K562 (cell line): ENCODE results near the gene HADHA. TPM values are rescaled to one million over a fixed set of nuclear protein-coding genes. Genes with fewer than 3 reads are reported as not detected.

Source experiments
- ATAC-seq: fragments of 200-7000 bp; cut with Tn5 transposase; 3 replicates; pipeline ENCODE4 v1.9.1; 2020; ENCODE audit warnings: moderate library complexity
- BruUV-seq: library from RNA; stranded (reverse); fragments of 400-500 nt; replicated peaks from 2 replicates; lab custom pipeline; 2021; lab: Mats Ljungman, UMichigan
- CTCF ChIA-PET: fragments of 300-600 bp; formaldehyde crosslinking; extraction: SDS; loops from one replicate; lab custom pipeline; 2021; ENCODE audit warnings: low intra/inter-chr PET ratio; lab: Yijun Ruan, JAX
- POLR2A ChIA-PET: fragments of 300-600, 350-650 bp; sonication (Branson Sonifier 250); formaldehyde crosslinking; extraction: SDS; loops from one replicate; lab custom pipeline; 2021; ENCODE audit warnings: antibody characterized with exemption, inconsistent platforms; lab: Yijun Ruan, JAX
- DNase-seq, 4 experiments: peaks; one replicate each; pipeline versions ENCODE4 v3.0.0 to v3.0.0-alpha.2; 2011 to 2018; ENCODE audit warnings: low spot score in 3 of 4, mixed read lengths in 3 of 4; ENCODE audit errors: extremely low read depth in 1 of 4
- FAIRE-seq: peaks from 2 replicates; lab custom pipeline; 2011; peaks lifted over from hg19 to GRCh38; lab: Jason Lieb, UNC
- H2AFZ ChIP-seq: 2 replicates; pipeline ENCODE4 v1.6.0; 2011; ENCODE audit warnings: low read depth, low read length, control low read depth, inconsistent platforms
- H3K27ac ChIP-seq: fragments of 200-600 bp; 3 replicates; pipeline ENCODE4 v1.8.0; 2011; ENCODE audit warnings: low read depth, mild to moderate bottlenecking, control low read depth, inconsistent platforms, low read length, moderate library complexity, mixed read lengths; ENCODE audit errors: extremely low read depth
- H3K27me3 ChIP-seq, 2 experiments: fragments of 300-600 bp in 1 of 2; 2 replicates in 1 of 2; 3 replicates in 1 of 2; pipeline versions ENCODE4 v1.6.0 to v1.8.0; 2011; ENCODE audit warnings: inconsistent platforms in 2 of 2, low read length in 2 of 2, mild to moderate bottlenecking in 1 of 2, mixed read lengths in 1 of 2, moderate library complexity in 1 of 2; ENCODE audit not compliant: control insufficient read depth in 2 of 2, insufficient read depth in 2 of 2
- H3K36me3 ChIP-seq: fragments of 300-600 bp; 3 replicates; pipeline ENCODE4 v1.8.0; 2011; ENCODE audit warnings: mild to moderate bottlenecking, low read length, inconsistent platforms; ENCODE audit not compliant: control insufficient read depth, insufficient read depth
- H3K4me1 ChIP-seq, 2 experiments: fragments of 200-600 bp in 1 of 2; replicated peaks in 1 of 2; 2 replicates in 1 of 2; 3 replicates in 1 of 2; pipeline versions ENCODE4 v1.5.1 to v1.8.0; 2011; ENCODE audit warnings: inconsistent platforms in 2 of 2, low read length in 2 of 2, mild to moderate bottlenecking in 1 of 2, mixed read lengths in 1 of 2, moderate library complexity in 1 of 2; ENCODE audit not compliant: control insufficient read depth in 2 of 2, insufficient read depth in 2 of 2
- H3K4me2 ChIP-seq: 2 replicates; pipeline ENCODE4 v1.6.1; 2011; ENCODE audit warnings: low read length, control low read depth, inconsistent platforms, mixed read lengths; ENCODE audit not compliant: insufficient read depth
- H3K4me3 ChIP-seq: fragments of 200-600 bp; sonication (generic), shearing (Covaris generic); 2 replicates; pipeline ENCODE4 v1.5.1; 2016; ENCODE audit warnings: control low read depth, inconsistent platforms
- H3K79me2 ChIP-seq: fragments of 200-600 bp; 3 replicates; pipeline ENCODE4 v1.8.0; 2011; ENCODE audit warnings: low read length, inconsistent platforms; ENCODE audit not compliant: control insufficient read depth, insufficient read depth
- H3K9ac ChIP-seq, 2 experiments: 2 replicates each; pipeline versions ENCODE4 v1.6.0 to v1.6.1; 2011; ENCODE audit warnings: low read depth in 2 of 2, low read length in 2 of 2, control low read depth in 1 of 2, inconsistent platforms in 1 of 2, mild to moderate bottlenecking in 1 of 2, mixed read lengths in 1 of 2; ENCODE audit not compliant: insufficient read depth in 1 of 2
- H3K9me1 ChIP-seq: one replicate; pipeline ENCODE4 v1.6.0; 2011; ENCODE audit warnings: inconsistent platforms, mild to moderate bottlenecking, low read length, moderate library complexity; ENCODE audit not compliant: control insufficient read depth, insufficient read depth
- H3K9me3 ChIP-seq: replicated peaks from 2 replicates; pipeline ENCODE4 v1.5.1; 2011; ENCODE audit warnings: low read depth, low read length, inconsistent platforms; ENCODE audit not compliant: control insufficient read depth, insufficient read depth
- H4K20me1 ChIP-seq: replicated peaks from 2 replicates; pipeline ENCODE4 v1.6.1; 2011; ENCODE audit warnings: low read length, inconsistent platforms, mixed read lengths; ENCODE audit not compliant: control insufficient read depth, insufficient read depth
- CEBPB ChIP-seq: fragments of 450-650 bp; IDR thresholded peaks from 2 replicates; pipeline ENCODE4 v1.6.1; 2016; ENCODE audit warnings: missing genetic modification characterization, missing compliant biosample characterization
- CEBPG ChIP-seq, 3 experiments: fragments of 200-800 bp in 1 of 3; sonication (Bioruptor generic) in 1 of 3; sonication (generic) in 1 of 3; formaldehyde crosslinking in 1 of 3; IDR thresholded peaks in 2 of 3; conservative IDR thresholded peaks in 1 of 3; 2 replicates each; pipeline versions ENCODE4 v1.6.1 to v1.8.0; 2016 to 2022; ENCODE audit warnings: missing compliant biosample characterization in 2 of 3, missing genetic modification characterization in 2 of 3, mild to moderate bottlenecking in 1 of 3, missing genetic modification reagents in 1 of 3
- ETV1 ChIP-seq: fragments of 450-650 bp; conservative IDR thresholded peaks from 2 replicates; pipeline ENCODE4 v1.6.1; 2016; ENCODE audit warnings: missing genetic modification characterization, control low read depth, low read depth, missing compliant biosample characterization
- MEIS2 ChIP-seq: fragments of 450-650 bp; IDR thresholded peaks from 2 replicates; pipeline ENCODE4 v1.6.1; 2014; ENCODE audit warnings: mild to moderate bottlenecking; ENCODE audit not compliant: partially characterized antibody
- PBX2 ChIP-seq, 2 experiments: IDR thresholded peaks in 1 of 2; conservative IDR thresholded peaks in 1 of 2; 2 replicates each; pipeline ENCODE4 v1.6.1; 2016; ENCODE audit warnings: low read depth in 2 of 2, mild to moderate bottlenecking in 1 of 2, missing compliant biosample characterization in 1 of 2, missing genetic modification characterization in 1 of 2, moderate library complexity in 1 of 2
- WGBS: fragments of 100-300 bp; shearing (Covaris generic); methylation state at CpG from one replicate; pipeline ENCODE4 v1.1.6; 2016; ENCODE audit warnings: low coverage, mixed read lengths; ENCODE audit not compliant: insufficient coverage; ENCODE audit errors: missing lambda C conversion rate; 5-methylcytosine and 5-hydroxymethylcytosine counted together
- in situ Hi-C: fragments of 300-500 bp; cut with MboI; formaldehyde crosslinking; loops from 4 replicates; pipeline ENCODE4 v1.15.0; 2018; ENCODE audit warnings: inconsistent platforms, mixed read lengths
- intact Hi-C: fragments of 100-400 bp; cut with micrococcal nuclease; formaldehyde crosslinking; loops from 2 replicates; pipeline ENCODE4 v1.14.2; 2022
- polyA plus RNA-seq, 8 experiments: library from polyadenylated mRNA; depleted of rRNA in 4 of 8; stranded (reverse) in 5 of 8; unstranded in 3 of 8; fragments of >200 nt; fragmentation: Nextera tagmentation in 2 of 8; fragmentation: Illumina TruSeq in 1 of 8; extraction: Ambion mirVana in 2 of 8; extraction: Trizol in 1 of 8; gene quantifications; 2 replicates each; pipeline versions ENCODE4 v1.2.1 to v1.2.3, GENCODE V29; 2011 to 2014; ENCODE audit warnings: inconsistent platforms in 1 of 8, missing spikeins in 1 of 8
- total RNA-seq, 7 experiments: library from RNA; depleted of rRNA in 6 of 7; stranded (reverse); fragments of >200 nt in 6 of 7; fragmentation: Illumina TruSeq in 2 of 7; extraction: Trizol in 2 of 7; gene quantifications; 2 replicates each; pipeline versions ENCODE4 v1.2.1 to v1.2.3, GENCODE V29; 2011 to 2021; ENCODE audit warnings: low replicate concordance in 1 of 7
- TF ChIP-seq, protein P1 (sequence below), 2 experiments: fragments of 200-800 bp in 1 of 2; sonication (Bioruptor generic) in 1 of 2; sonication (generic) in 1 of 2; formaldehyde crosslinking in 1 of 2; IDR thresholded peaks in 1 of 2; conservative IDR thresholded peaks in 1 of 2; 2 replicates each; pipeline versions ENCODE4 v1.5.0 to v1.6.1; 2016 to 2020; ENCODE audit warnings: missing compliant biosample characterization in 1 of 2, missing genetic modification characterization in 1 of 2, missing genetic modification reagents in 1 of 2

HADHA gene
- total and polyA plus RNA-seq, 9 of the 15 experiments (the other 6 are each of a cell fraction or from before 2014, with no cell fraction given), result 145 to 326 (median 202) TPM

DNA sequence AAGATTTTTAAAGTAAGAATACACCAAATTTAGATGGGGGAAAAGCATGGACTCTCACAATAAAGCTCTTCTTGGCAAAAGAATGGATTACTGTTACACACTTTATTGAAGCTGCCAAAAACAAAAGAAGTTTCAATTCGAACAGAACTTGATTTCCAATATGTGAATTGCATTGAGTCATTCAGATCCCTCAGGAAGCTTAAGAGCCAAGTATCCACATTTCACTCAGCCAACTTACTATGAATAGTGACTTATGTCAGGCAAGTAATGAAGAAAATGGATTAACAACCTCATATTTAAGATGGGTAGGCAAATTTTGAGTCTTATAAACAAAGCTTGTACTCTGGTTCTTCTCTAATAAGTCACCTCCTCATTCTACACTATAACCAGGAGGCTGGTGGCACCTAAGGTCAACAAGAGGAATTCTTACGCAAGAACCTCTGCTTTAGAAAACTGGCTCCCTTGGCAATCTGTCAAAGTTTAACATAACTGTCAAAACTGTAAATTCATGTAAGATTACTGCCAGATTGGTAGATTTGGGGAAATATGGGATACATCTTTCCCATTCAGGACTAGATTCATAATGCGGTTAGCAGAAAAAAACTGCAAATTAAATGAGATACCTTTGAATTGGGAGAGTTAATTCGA lies 6.0 kb downstream of the HADHA start:
- BruUV-seq, result no TSS peak
- Histone ChIP-seq H3K9me3 (no peaks in the 10 kb centered on the region), H4K20me1 (no peaks in the 10 kb centered on the region; the same call in 1 of the 2 replicates), H3K4me3 (no peak overlapping the region), H3K79me2 (peaks cover 54% of the 10 kb centered on the region), H2AFZ (no peak overlapping the region), H3K27me3 (no peaks in the 10 kb centered on the region), H3K9me1 (no peaks in the 10 kb centered on the region), H3K4me2 (no peak overlapping the region), H3K36me3 (peaks cover 68% of the 10 kb centered on the region), H3K27ac (no peak overlapping the region), H3K4me1 (peaks cover 9 to 10% of the 10 kb centered on the region in 2 experiments; a peak in 3 of 5 replicates), H3K9ac (no peak overlapping the region)
- FAIRE-seq, result no peak
- WGBS, result 79% methylated on average over 4 of the region's 4 CpGs
- ATAC-seq, result no peak
- ChIA-PET CTCF (no interaction called here), POLR2A (interaction anchor here (1.0 kb wide), 1 partner anchor 32 kb away, joined by 3 read pairs; no protein-coding TSS in a partner anchor)
- intact Hi-C loops, result loop anchor here (10.0 kb wide), 1 partner anchor 226 kb away; no protein-coding TSS in a partner anchor
- no peak for DNase-seq
- in situ Hi-C loops, result no loop called here
- TF ChIP-seq MEIS2 (peak; percentile 33), PBX2 (CRISPR knock-in tag; IDR thresholded peaks at IDR 0.05; ENCODE audit: low read depth) (no peak), PBX2 (tag; conservative IDR thresholded peaks at IDR 0.05; ENCODE audit: low read depth) (peak; percentile 81), ETV1 (tag) (no peak), CEBPB (tag) (peak; percentile 91), CEBPG (CRISPR knock-in tag; IDR thresholded peaks at IDR 0.05) (0 out of 2 replicates have a peak, but pooled peaks have one; percentile 24), CEBPG (tag; conservative IDR thresholded peaks at IDR 0.05 in 1 of 2, IDR thresholded peaks at IDR 0.05 in 1 of 2) (peak; percentile 64 to 90)
- TF ChIP-seq, protein P1, sequence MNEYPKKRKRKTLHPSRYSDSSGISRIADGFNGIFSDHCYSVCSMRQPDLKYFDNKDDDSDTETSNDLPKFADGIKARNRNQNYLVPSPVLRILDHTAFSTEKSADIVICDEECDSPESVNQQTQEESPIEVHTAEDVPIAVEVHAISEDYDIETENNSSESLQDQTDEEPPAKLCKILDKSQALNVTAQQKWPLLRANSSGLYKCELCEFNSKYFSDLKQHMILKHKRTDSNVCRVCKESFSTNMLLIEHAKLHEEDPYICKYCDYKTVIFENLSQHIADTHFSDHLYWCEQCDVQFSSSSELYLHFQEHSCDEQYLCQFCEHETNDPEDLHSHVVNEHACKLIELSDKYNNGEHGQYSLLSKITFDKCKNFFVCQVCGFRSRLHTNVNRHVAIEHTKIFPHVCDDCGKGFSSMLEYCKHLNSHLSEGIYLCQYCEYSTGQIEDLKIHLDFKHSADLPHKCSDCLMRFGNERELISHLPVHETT (CRISPR knock-in tag; conservative IDR thresholded peaks at IDR 0.05 in 1 of 2, IDR thresholded peaks at IDR 0.05 in 1 of 2), result no peak
